GM12801 (cell line): ENCODE data around the gene IL1RAPL1.

ENCODE experiments used
- CTCF ChIP-seq: IDR thresholded peaks from one replicate; pipeline ENCODE4 v1.5.1; 2011; ENCODE audit warnings: control low read depth; ENCODE audit not compliant: insufficient read length; ENCODE audit errors: extremely low read depth

Gene IL1RAPL1

GRCh38 chrX:29662759-29663503, 1075.7 kb downstream of the IL1RAPL1 start:
- no peak for TF ChIP-seq CTCF

- no peak for TF ChIP-seq CTCF
Measured at GRCh38 chrX:29665532-29665931, 1078.3 kb downstream of the IL1RAPL1 start.

- TF ChIP-seq CTCF, result no peak
Measured at GRCh38 chrX:29666366-29666765, 1079.1 kb downstream of the IL1RAPL1 start.

GRCh38 chrX:29671421-29671820, 1084.2 kb downstream of the IL1RAPL1 start:
- TF ChIP-seq CTCF, result no peak

- no peak for TF ChIP-seq CTCF
Measured at GRCh38 chrX:29687687-29688086, 1100.4 kb downstream of the IL1RAPL1 start.

GRCh38 chrX:29690061-29690460, 1102.8 kb downstream of the IL1RAPL1 start:
- TF ChIP-seq CTCF, result no peak

GRCh38 chrX:29691044-29691443, 1103.8 kb downstream of the IL1RAPL1 start:
- TF ChIP-seq CTCF, result no peak
